Right lobe of liver (tissue), 4 donors: ENCODE data around the gene ADCY5.

Source experiments
- POLR2A ChIP-seq: fragments of 450-650 bp; IDR thresholded peaks from one replicate; pipeline ENCODE4 v1.6.1; 2017; ENCODE audit warnings: antibody characterized with exemption, mild to moderate bottlenecking
- TF ChIP-seq, protein P1 (sequence below), 4 donors: fragments of 200-600 bp in 3 of 4; fragments of 450-650 bp in 1 of 4; IDR thresholded peaks; one replicate each; pipeline versions ENCODE4 v1.5.1 to v1.8.0; 2016 to 2022; ENCODE audit warnings: antibody characterized with exemption in 4 of 4, mild to moderate bottlenecking in 2 of 4
- donor health status: DM: no; HTN: no; CAD: no.
- donor health status: DM: no; HTN: no; CAD: no.
- donor health status: DM: no; HTN: yes; CAD: no.

GRCh38 chr3:123292321-123293310 lies 156.3 kb downstream of the ADCY5 start:
- TF ChIP-seq POLR2A: no peak
- TF ChIP-seq, protein P1, sequence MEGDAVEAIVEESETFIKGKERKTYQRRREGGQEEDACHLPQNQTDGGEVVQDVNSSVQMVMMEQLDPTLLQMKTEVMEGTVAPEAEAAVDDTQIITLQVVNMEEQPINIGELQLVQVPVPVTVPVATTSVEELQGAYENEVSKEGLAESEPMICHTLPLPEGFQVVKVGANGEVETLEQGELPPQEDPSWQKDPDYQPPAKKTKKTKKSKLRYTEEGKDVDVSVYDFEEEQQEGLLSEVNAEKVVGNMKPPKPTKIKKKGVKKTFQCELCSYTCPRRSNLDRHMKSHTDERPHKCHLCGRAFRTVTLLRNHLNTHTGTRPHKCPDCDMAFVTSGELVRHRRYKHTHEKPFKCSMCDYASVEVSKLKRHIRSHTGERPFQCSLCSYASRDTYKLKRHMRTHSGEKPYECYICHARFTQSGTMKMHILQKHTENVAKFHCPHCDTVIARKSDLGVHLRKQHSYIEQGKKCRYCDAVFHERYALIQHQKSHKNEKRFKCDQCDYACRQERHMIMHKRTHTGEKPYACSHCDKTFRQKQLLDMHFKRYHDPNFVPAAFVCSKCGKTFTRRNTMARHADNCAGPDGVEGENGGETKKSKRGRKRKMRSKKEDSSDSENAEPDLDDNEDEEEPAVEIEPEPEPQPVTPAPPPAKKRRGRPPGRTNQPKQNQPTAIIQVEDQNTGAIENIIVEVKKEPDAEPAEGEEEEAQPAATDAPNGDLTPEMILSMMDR (IDR thresholded peaks at IDR 0.05): no peak
